Parathyroid adenoma (tissue), 2 donors: ENCODE measurements around the gene ADORA2A.

Experiments used
- H2AFZ ChIP-seq: fragments of 300-600 bp; sonication (generic); one replicate; pipeline ENCODE4 v1.7.0; 2017; ENCODE audit warnings: antibody characterized with exemption, mild to moderate bottlenecking
- H3K27ac ChIP-seq: fragments of 300-600 bp; sonication (generic); one replicate; pipeline ENCODE4 v1.7.0; 2017
- H3K27me3 ChIP-seq: fragments of 300-600 bp; sonication (generic); one replicate; pipeline ENCODE4 v1.7.0; 2017; ENCODE audit warnings: low read length; ENCODE audit not compliant: control insufficient read depth, insufficient read depth
- H3K36me3 ChIP-seq: fragments of 300-600 bp; sonication (generic); one replicate; pipeline ENCODE4 v1.7.0; 2017; ENCODE audit warnings: low read length; ENCODE audit not compliant: control insufficient read depth, insufficient read depth
- H3K4me1 ChIP-seq: fragments of 300-600 bp; sonication (generic); one replicate; pipeline ENCODE4 v1.7.0; 2017; ENCODE audit warnings: control low read depth
- H3K4me2 ChIP-seq: fragments of 300-600 bp; sonication (generic); one replicate; pipeline ENCODE4 v1.7.0; 2017; ENCODE audit warnings: low read length
- H3K4me3 ChIP-seq: fragments of 300-600 bp; sonication (generic); one replicate; pipeline ENCODE4 v1.7.0; 2017; ENCODE audit warnings: low read depth, low read length
- H3K79me2 ChIP-seq: fragments of 300-600 bp; sonication (generic); one replicate; pipeline ENCODE4 v1.7.0; 2017; ENCODE audit warnings: control low read depth
- H3K9ac ChIP-seq: fragments of 300-600 bp; sonication (generic); one replicate; pipeline ENCODE4 v1.7.0; 2017; ENCODE audit warnings: mild to moderate bottlenecking
- H3K9me3 ChIP-seq: fragments of 300-600 bp; sonication (generic); one replicate; pipeline ENCODE4 v1.7.0; 2017; ENCODE audit warnings: low read length; ENCODE audit not compliant: control insufficient read depth
- CTCF ChIP-seq: fragments of 300-600 bp; sonication (generic); IDR thresholded peaks from one replicate; pipeline ENCODE4 v1.7.0; 2017; ENCODE audit warnings: antibody characterized with exemption, mild to moderate bottlenecking
- donor health status: primary hyperparathyroidism.

Gene ADORA2A

DNA sequence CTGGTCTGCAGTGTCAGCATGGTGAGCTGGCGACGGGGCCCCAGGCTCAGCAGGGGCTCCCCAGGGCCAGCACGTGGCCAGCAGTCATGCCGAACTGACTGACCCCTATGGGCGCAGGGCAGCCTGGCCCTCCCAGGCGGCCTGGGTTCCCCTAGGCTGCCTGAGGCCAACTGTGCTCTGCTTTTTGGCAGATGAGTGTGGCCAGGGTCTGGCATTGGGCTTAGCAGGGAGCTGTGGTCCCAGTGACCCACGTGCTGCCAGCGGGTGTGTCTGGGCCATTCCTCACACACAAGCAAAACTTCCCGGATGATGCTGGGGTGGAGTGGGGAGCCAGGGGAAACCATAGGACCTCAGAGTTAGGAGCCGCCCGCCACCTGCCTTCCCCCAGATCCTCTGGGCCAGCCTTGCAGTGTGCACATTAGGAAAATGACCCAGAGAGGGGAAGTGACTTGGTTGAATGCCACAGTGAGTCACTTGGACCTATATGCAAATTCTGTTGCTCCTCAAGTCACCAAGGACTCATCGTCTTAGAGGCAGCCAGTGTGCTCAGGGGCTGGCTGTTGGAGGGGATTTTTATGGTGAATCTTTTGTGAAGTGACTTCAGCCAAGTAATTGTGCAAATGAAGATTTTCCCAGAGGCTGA is 6.5 kb downstream of the ADORA2A start:
- H3K36me3 ChIP-seq: no peaks in the 10 kb centered on the region
- no peaks in the 10 kb centered on the region for H3K79me2 ChIP-seq
- peak overlapping the region; percentile 54 for H3K27ac ChIP-seq
- TF ChIP-seq CTCF: no peak
- no peaks in the 10 kb centered on the region for H3K4me1 ChIP-seq
- no peak overlapping the region for H3K9ac ChIP-seq
- H3K27me3 ChIP-seq: no peaks in the 10 kb centered on the region
- H3K4me2 ChIP-seq: no peak overlapping the region
- no peaks in the 10 kb centered on the region for H3K9me3 ChIP-seq
- no peak overlapping the region for H3K4me3 ChIP-seq
- H2AFZ ChIP-seq: no peak overlapping the region

DNA sequence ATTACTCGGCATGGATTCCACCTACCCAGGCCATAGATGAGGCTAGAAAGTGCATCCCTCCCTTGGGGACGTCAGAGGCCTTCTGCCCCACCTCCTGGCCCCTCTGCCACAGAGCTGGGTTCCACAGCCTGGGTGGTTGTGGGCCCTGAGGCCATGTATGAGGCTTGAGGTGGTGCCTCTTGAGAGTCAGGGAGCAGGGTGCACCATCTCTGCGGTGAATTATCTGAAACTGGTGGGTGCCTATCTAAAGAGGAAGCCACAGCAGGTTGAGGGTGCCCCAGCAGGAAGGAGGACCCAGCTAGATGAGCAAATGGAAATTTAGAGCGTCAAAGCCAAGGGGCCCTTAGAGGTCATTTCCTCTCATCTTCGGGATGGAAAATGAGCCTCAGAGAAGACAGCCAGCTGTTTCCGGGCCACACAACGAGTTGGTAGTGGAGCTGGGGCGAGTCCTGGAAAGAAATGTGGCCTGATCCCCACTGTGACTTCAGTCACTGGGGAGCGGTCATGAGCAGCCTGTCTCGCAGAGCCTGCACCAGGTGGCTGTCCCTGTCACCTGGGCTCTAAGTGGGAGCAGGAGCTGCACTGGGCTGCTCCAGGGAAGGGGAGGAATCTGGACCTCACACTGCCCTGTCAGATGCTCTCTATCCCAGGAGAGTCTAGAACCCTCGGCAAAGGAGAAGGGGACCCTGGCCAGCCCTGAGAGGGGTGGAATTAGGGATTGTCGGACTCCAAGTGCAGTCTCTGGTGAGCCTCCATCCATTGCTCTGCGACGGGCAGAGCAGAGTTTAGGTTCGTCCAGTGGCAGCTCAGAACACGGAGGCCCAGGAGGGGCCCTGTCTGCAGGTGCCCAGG is 7.3 kb downstream of the ADORA2A start:
- no peak overlapping the region for H3K4me2 ChIP-seq
- H3K27ac ChIP-seq: peak overlapping the region; percentile 54
- H3K36me3 ChIP-seq: no peaks in the 10 kb centered on the region
- no peaks in the 10 kb centered on the region for H3K27me3 ChIP-seq
- no peaks in the 10 kb centered on the region for H3K4me1 ChIP-seq
- no peak overlapping the region for H3K9ac ChIP-seq
- H3K79me2 ChIP-seq: no peaks in the 10 kb centered on the region
- no peak overlapping the region for H3K4me3 ChIP-seq
- no peaks in the 10 kb centered on the region for H3K9me3 ChIP-seq
- H2AFZ ChIP-seq: no peak overlapping the region
- no peak for TF ChIP-seq CTCF

DNA sequence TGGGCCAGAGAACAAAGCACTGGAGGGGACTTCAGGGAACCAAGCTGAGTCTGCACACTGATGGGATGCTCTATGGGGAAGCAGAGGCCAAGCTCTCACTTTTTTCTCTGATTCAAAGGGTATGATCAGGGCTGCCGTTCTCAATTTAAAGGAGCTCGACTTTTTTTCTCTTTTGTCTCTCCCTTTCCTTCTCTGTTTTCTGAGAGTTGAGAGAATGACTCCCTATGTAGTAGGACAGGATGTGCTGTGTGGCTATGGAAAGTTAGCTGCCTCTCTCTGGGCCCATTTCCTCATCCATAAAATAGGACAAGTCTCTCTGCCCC is 7.9 kb downstream of the ADORA2A start:
- no peak overlapping the region for H3K4me3 ChIP-seq
- no peaks in the 10 kb centered on the region for H3K27me3 ChIP-seq
- H3K4me1 ChIP-seq: no peaks in the 10 kb centered on the region
- no peaks in the 10 kb centered on the region for H3K9me3 ChIP-seq
- no peaks in the 10 kb centered on the region for H3K79me2 ChIP-seq
- no peak overlapping the region for H2AFZ ChIP-seq
- H3K36me3 ChIP-seq: no peaks in the 10 kb centered on the region
- TF ChIP-seq CTCF: no peak
- no peak overlapping the region for H3K4me2 ChIP-seq
- H3K9ac ChIP-seq: no peak overlapping the region
- peak overlapping the region; percentile 3 for H3K27ac ChIP-seq

DNA sequence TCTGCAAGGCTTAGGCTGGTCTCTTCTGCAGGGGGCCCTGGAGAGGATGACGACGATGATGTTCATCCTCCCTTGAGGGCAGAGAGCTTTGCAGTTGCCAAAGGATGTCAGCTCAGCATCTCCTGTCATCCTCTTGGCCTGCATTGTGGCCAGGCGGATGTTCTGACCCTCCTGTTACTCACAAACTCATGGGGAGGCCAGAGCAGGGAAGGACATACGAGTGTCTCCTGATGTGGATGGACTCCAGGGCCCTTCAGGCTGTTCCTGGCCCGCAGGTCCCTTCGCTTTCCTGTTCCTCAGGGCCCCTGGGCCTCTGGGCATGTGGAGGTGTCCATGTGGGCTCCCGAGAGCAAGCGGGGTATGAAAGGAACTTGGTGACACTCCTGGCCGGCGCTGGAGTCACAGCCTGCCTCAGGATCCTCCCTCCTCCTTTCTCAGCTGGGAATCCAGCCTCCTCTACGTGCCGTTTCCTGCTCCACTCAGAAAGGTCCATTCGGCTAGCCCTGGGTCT is 8.5 kb downstream of the ADORA2A start:
- Histone ChIP-seq H3K9ac (no peak overlapping the region), H3K79me2 (no peaks in the 10 kb centered on the region), H3K27ac (peak overlapping the region; percentile 3), H3K4me3 (no peak overlapping the region), H3K4me1 (no peaks in the 10 kb centered on the region), H3K9me3 (no peaks in the 10 kb centered on the region), H3K4me2 (no peak overlapping the region), H2AFZ (no peak overlapping the region), H3K27me3 (no peaks in the 10 kb centered on the region), H3K36me3 (no peaks in the 10 kb centered on the region)
- no peak for TF ChIP-seq CTCF
